ENCODE measurements around the gene RBM17. TPM values are rescaled to one million over a fixed set of nuclear protein-coding genes. Genes with fewer than 3 reads are reported as not detected.
"Not testable (repeated sequence)": the region's sequence is repeated elsewhere in the genome, so short reads cannot be mapped to it uniquely, and the experiment has no call there.

Gene RBM17
- total and polyA plus RNA-seq, 4 donors, result 65.5 to 103 (median 80.6) TPM

DNA sequence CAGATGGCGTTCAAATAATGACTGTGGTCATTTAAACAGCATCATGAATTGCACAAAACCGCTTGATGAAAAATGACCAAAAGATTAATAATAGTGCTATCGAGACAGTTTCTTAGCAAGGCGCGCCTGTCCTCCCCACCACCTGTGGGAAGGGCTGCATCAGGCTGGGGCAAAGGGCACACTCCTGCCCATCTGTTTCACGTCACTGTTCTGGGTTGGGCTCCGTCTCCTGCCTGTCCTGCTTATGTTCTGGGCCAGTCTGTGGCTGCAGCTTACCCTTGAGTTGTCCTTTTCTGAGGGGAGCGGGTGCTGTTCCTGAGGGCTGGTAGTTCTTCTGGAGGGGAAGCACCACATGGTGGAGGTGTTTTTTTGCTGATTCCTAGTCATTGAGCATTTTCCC is 13.3 kb downstream of the RBM17 start:
- ATAC-seq (ENCODE audit: insufficient read depth, low FRiP score) (no peak), DNase-seq (no peak)
- H3K9ac ChIP-seq (ENCODE audit: insufficient read depth in 1 of 2, low read length in 2 of 2), result no peak overlapping the region
- no peak overlapping the region for H3K4me3 ChIP-seq
- peaks cover 20 to 40% (median 28%) of the 10 kb centered on the region in 4 donors for H3K36me3 ChIP-seq (ENCODE audit: control insufficient read depth in 4 of 4, insufficient read depth in 4 of 4, low read length in 4 of 4)
- H3K27ac ChIP-seq (ENCODE audit: low read depth in 1 of 2, low read length in 1 of 2), result no peak overlapping the region
- no peaks in the 10 kb centered on the region for H3K27me3 ChIP-seq (ENCODE audit: control insufficient read depth in 3 of 3, insufficient read depth in 3 of 3, low read length in 2 of 3)
- 96 to 98% methylated on average over 8 of the region's 8 CpGs for WGBS, 2 donors
- no peaks in the 10 kb centered on the region for H3K4me1 ChIP-seq (ENCODE audit: control insufficient read depth in 5 of 5, insufficient read depth in 5 of 5, low read length in 5 of 5)
- H3K9me3 ChIP-seq (ENCODE audit: control insufficient read depth in 4 of 4, insufficient read depth in 3 of 4, low read length in 3 of 4), result no peaks in the 10 kb centered on the region
- TF ChIP-seq, protein P1, sequence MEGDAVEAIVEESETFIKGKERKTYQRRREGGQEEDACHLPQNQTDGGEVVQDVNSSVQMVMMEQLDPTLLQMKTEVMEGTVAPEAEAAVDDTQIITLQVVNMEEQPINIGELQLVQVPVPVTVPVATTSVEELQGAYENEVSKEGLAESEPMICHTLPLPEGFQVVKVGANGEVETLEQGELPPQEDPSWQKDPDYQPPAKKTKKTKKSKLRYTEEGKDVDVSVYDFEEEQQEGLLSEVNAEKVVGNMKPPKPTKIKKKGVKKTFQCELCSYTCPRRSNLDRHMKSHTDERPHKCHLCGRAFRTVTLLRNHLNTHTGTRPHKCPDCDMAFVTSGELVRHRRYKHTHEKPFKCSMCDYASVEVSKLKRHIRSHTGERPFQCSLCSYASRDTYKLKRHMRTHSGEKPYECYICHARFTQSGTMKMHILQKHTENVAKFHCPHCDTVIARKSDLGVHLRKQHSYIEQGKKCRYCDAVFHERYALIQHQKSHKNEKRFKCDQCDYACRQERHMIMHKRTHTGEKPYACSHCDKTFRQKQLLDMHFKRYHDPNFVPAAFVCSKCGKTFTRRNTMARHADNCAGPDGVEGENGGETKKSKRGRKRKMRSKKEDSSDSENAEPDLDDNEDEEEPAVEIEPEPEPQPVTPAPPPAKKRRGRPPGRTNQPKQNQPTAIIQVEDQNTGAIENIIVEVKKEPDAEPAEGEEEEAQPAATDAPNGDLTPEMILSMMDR (IDR thresholded peaks at IDR 0.05; ENCODE audit: control extremely low read depth, extremely low read depth), result no peak

DNA sequence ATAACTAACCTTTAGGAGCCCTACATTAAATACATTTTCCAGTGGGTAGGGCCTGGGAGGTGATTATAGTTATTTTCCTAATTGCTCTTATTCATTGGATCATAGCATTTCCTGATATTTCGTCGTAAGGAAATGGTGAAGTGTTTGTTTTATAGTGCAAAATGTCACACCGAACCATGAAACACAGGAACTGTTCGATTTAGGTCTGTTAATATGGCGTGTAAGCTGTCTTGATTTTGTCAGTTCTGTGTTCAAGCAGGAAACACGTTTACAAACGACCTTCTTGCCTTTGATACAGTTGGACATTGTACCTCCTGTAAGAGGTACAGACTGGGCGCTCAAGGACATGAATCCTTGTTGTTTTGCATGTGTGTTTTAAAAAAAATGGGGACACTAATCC is 14.8 kb downstream of the RBM17 start:
- Histone ChIP-seq H3K36me3 (ENCODE audit: control insufficient read depth in 4 of 4, insufficient read depth in 4 of 4, low read length in 4 of 4) (peaks cover 15 to 42% (median 28%) of the 10 kb centered on the region in 4 donors), H3K9ac (ENCODE audit: insufficient read depth in 1 of 2, low read length in 2 of 2) (no peak overlapping the region), H3K4me1 (ENCODE audit: control insufficient read depth in 5 of 5, insufficient read depth in 5 of 5, low read length in 5 of 5) (peaks cover 0 to 1% (median 0%) of the 10 kb centered on the region in 5 donors), H3K4me3 (no peak overlapping the region), H3K27ac (ENCODE audit: low read depth in 1 of 2, low read length in 1 of 2) (no peak overlapping the region), H3K27me3 (ENCODE audit: control insufficient read depth in 3 of 3, insufficient read depth in 3 of 3, low read length in 2 of 3) (no peaks in the 10 kb centered on the region), H3K9me3 (ENCODE audit: control insufficient read depth in 4 of 4, insufficient read depth in 3 of 4, low read length in 3 of 4) (no peaks in the 10 kb centered on the region)
- DNase-seq, result no peak
- TF ChIP-seq, protein P1 (IDR thresholded peaks at IDR 0.05; ENCODE audit: control extremely low read depth, extremely low read depth), result no peak
- WGBS, 2 donors, result 65% methylated on average over 8 of the region's 8 CpGs
- ATAC-seq (ENCODE audit: insufficient read depth, low FRiP score), result no peak

GRCh38 chr10:6107616-6108015 is 18.8 kb downstream of the RBM17 start:
- peaks cover 25 to 63% (median 38%) of the 10 kb centered on the region in 4 donors for H3K36me3 ChIP-seq (ENCODE audit: control insufficient read depth in 4 of 4, insufficient read depth in 4 of 4, low read length in 4 of 4)
- H3K4me1 ChIP-seq (ENCODE audit: control insufficient read depth in 5 of 5, insufficient read depth in 5 of 5, low read length in 5 of 5); ATAC-seq (ENCODE audit: insufficient read depth, low FRiP score); H3K9ac ChIP-seq (ENCODE audit: insufficient read depth in 1 of 2, low read length in 2 of 2); DNase-seq; H3K9me3 ChIP-seq (ENCODE audit: control insufficient read depth in 4 of 4, insufficient read depth in 3 of 4, low read length in 3 of 4); H3K4me3 ChIP-seq; H3K27me3 ChIP-seq (ENCODE audit: control insufficient read depth in 3 of 3, insufficient read depth in 3 of 3, low read length in 2 of 3); H3K27ac ChIP-seq (ENCODE audit: low read depth in 1 of 2, low read length in 1 of 2): not testable (repeated sequence)
- 80 to 82% methylated on average over 3 of the region's 3 CpGs for WGBS, 2 donors

GRCh38 chr10:6108072-6108471 is 19.2 kb downstream of the RBM17 start:
- Histone ChIP-seq H3K27ac (ENCODE audit: low read depth in 1 of 2, low read length in 1 of 2) (no peak overlapping the region), H3K4me3 (no peak overlapping the region), H3K36me3 (ENCODE audit: control insufficient read depth in 4 of 4, insufficient read depth in 4 of 4, low read length in 4 of 4) (peaks cover 25 to 64% (median 39%) of the 10 kb centered on the region in 4 donors), H3K27me3 (ENCODE audit: control insufficient read depth in 3 of 3, insufficient read depth in 3 of 3, low read length in 2 of 3) (no peaks in the 10 kb centered on the region), H3K4me1 (ENCODE audit: control insufficient read depth in 5 of 5, insufficient read depth in 5 of 5, low read length in 5 of 5) (peaks cover 0 to 2% (median 0%) of the 10 kb centered on the region in 5 donors), H3K9me3 (ENCODE audit: control insufficient read depth in 4 of 4, insufficient read depth in 3 of 4, low read length in 3 of 4) (no peaks in the 10 kb centered on the region), H3K9ac (ENCODE audit: insufficient read depth in 1 of 2, low read length in 2 of 2) (no peak overlapping the region)
- no peak for ATAC-seq (ENCODE audit: insufficient read depth, low FRiP score)
- DNase-seq, result no peak
- WGBS, 2 donors, result 77 to 79% methylated on average over 6 of the region's 6 CpGs
- TF ChIP-seq, protein P1 (IDR thresholded peaks at IDR 0.05; ENCODE audit: control extremely low read depth, extremely low read depth), result no peak
